ENCODE results near the gene NUP210L.
"Not testable (repeated sequence)": the region's sequence is repeated elsewhere in the genome, so short reads cannot be mapped to it uniquely, and the experiment has no call there.

NUP210L gene

DNA sequence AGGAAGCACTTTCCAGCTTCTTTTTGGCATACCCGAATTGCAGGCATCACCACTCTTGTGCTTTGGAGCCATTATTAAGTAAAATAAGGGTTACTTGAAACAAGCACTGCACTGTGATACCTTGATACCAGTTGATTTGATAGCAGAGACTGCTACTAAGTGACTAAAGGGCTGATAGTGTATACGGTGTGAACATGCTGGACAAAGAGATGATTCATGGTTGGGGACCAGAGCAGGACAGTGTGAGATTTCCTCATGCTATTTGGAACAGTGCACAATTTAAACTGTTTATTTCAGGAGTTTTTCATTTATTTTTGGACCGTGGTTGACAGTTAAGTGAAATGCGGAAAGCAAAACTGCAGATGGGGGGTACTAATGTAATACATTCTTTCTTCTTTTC lies 154.5 kb downstream of the NUP210L start:
- Histone ChIP-seq H3K4me1 (ENCODE audit: control insufficient read depth, insufficient read depth, low read depth, low read length) (peaks cover 2% of the 10 kb centered on the region), H3K4me2 (ENCODE audit: low read length, poor library complexity, severe bottlenecking) (no peak overlapping the region), H3K27ac (ENCODE audit: low read length, poor library complexity, severe bottlenecking) (no peak overlapping the region), H3K4ac (ENCODE audit: low read depth in 1 of 2, low read length in 2 of 2) (no peak overlapping the region), H3K79me1 (replicated peaks; ENCODE audit: low read length, poor library complexity, severe bottlenecking) (no peaks in the 10 kb centered on the region), H3K14ac (ENCODE audit: low read length in 2 of 2) (no peak overlapping the region), H2BK5ac (ENCODE audit: low read depth, low read length, poor library complexity, severe bottlenecking) (no peak overlapping the region), H3K4me3 (ENCODE audit: insufficient read depth in 1 of 2, low read depth in 1 of 2, low read length in 2 of 2) (no peak overlapping the region), H2AFZ (ENCODE audit: low read depth, low read length) (no peak overlapping the region), H2AK5ac (ENCODE audit: low read length, severe bottlenecking) (no peak overlapping the region), H3K23ac (ENCODE audit: low read length in 2 of 2) (no peak overlapping the region), H2BK15ac (ENCODE audit: low read depth, poor library complexity, severe bottlenecking) (no peak overlapping the region), H4K8ac (ENCODE audit: low read length) (no peak overlapping the region), H2BK120ac (ENCODE audit: low read depth, low read length) (no peak overlapping the region), H4K91ac (ENCODE audit: low read length) (no peak overlapping the region), H3K36me3 (ENCODE audit: control insufficient read depth in 1 of 2, insufficient read depth in 2 of 2, low read depth in 1 of 2, low read length in 2 of 2) (peaks cover 0 to 4% of the 10 kb centered on the region in 2 experiments), H2BK12ac (ENCODE audit: low read length in 2 of 2) (no peak overlapping the region), H3K18ac (ENCODE audit: low read depth in 1 of 2, low read length in 2 of 2) (no peak overlapping the region), H3K9me3 (ENCODE audit: control insufficient read depth, low read length) (no peaks in the 10 kb centered on the region), H3K27me3 (ENCODE audit: control insufficient read depth in 1 of 2, insufficient read depth in 1 of 2, low read length in 2 of 2) (no peaks in the 10 kb centered on the region), H3K9ac (ENCODE audit: low read length) (no peak overlapping the region)
- DNase-seq, result no peak
- 81% methylated on average over 2 of the region's 4 CpGs for WGBS

DNA sequence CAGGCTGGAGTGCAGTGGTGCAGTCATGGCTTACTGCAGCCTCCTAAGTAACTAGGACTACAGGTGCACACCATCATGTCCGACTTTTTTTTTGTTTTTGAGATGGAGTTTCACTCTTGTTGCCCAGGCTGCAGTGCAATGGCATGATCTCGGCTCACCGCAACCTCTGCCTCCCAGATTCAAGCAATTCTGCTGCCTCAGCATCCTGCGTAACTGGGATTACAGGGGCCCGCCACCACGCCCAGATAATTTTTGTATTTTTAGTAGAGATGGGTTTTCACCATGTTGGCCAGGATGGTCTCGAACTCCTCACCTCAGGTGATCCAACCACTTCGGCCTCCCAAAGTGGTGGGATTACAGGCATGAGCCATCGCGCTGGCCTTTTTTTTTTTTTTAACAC lies 158.0 kb downstream of the NUP210L start:
- not testable (repeated sequence) for H3K4me2 ChIP-seq (ENCODE audit: low read length, poor library complexity, severe bottlenecking); H3K27ac ChIP-seq (ENCODE audit: low read length, poor library complexity, severe bottlenecking); H3K4me1 ChIP-seq (ENCODE audit: control insufficient read depth, insufficient read depth, low read depth, low read length); H4K8ac ChIP-seq (ENCODE audit: low read length); H2AFZ ChIP-seq (ENCODE audit: low read depth, low read length); H3K79me1 ChIP-seq (replicated peaks; ENCODE audit: low read length, poor library complexity, severe bottlenecking); H3K4me3 ChIP-seq (ENCODE audit: insufficient read depth in 1 of 2, low read depth in 1 of 2, low read length in 2 of 2); H2BK12ac ChIP-seq (ENCODE audit: low read length in 2 of 2); DNase-seq; H2AK5ac ChIP-seq (ENCODE audit: low read length, severe bottlenecking); H3K9ac ChIP-seq (ENCODE audit: low read length); H2BK120ac ChIP-seq (ENCODE audit: low read depth, low read length); H3K4ac ChIP-seq (ENCODE audit: low read depth in 1 of 2, low read length in 2 of 2); H4K91ac ChIP-seq (ENCODE audit: low read length); H2BK15ac ChIP-seq (ENCODE audit: low read depth, poor library complexity, severe bottlenecking); H3K14ac ChIP-seq (ENCODE audit: low read length in 2 of 2); H3K9me3 ChIP-seq (ENCODE audit: control insufficient read depth, low read length); H3K23ac ChIP-seq (ENCODE audit: low read length in 2 of 2); H3K18ac ChIP-seq (ENCODE audit: low read depth in 1 of 2, low read length in 2 of 2); H3K27me3 ChIP-seq (ENCODE audit: control insufficient read depth in 1 of 2, insufficient read depth in 1 of 2, low read length in 2 of 2); H2BK5ac ChIP-seq (ENCODE audit: low read depth, low read length, poor library complexity, severe bottlenecking)
- 89% methylated on average over 7 of the region's 10 CpGs for WGBS
- peaks cover 20 to 35% of the 10 kb centered on the region in 2 experiments for H3K36me3 ChIP-seq (ENCODE audit: control insufficient read depth in 1 of 2, insufficient read depth in 2 of 2, low read depth in 1 of 2, low read length in 2 of 2)

DNA sequence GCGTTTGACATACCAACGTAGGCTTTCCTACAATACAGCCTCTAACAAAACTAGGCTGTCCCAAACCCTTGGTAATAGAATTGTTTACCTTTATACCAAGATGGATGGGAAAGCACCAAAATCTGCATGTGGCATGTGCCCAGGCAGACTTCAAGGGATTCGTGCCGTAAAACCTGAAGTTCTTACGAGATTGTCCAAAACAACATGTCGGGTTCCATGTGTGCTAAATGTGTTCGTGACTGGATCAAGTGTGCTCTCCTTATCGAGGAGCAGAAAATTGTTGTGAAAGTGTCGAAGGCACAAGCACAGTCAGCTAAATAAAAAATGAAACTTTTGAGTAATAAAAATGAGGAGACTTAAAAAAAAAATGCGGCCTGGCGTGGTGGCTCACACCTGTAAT lies 159.2 kb downstream of the NUP210L start:
- Histone ChIP-seq H3K9me3 (ENCODE audit: control insufficient read depth, low read length) (no peaks in the 10 kb centered on the region), H2BK12ac (ENCODE audit: low read length in 2 of 2) (no peak overlapping the region), H3K23ac (ENCODE audit: low read length in 2 of 2) (no peak overlapping the region), H4K91ac (ENCODE audit: low read length) (no peak overlapping the region), H4K8ac (ENCODE audit: low read length) (no peak overlapping the region), H3K27ac (ENCODE audit: low read length, poor library complexity, severe bottlenecking) (no peak overlapping the region), H3K4me1 (ENCODE audit: control insufficient read depth, insufficient read depth, low read depth, low read length) (no peaks in the 10 kb centered on the region), H2BK120ac (ENCODE audit: low read depth, low read length) (no peak overlapping the region), H3K4ac (ENCODE audit: low read depth in 1 of 2, low read length in 2 of 2) (no peak overlapping the region), H3K4me2 (ENCODE audit: low read length, poor library complexity, severe bottlenecking) (no peak overlapping the region), H2AK5ac (ENCODE audit: low read length, severe bottlenecking) (no peak overlapping the region), H2AFZ (ENCODE audit: low read depth, low read length) (no peak overlapping the region), H3K27me3 (ENCODE audit: control insufficient read depth in 1 of 2, insufficient read depth in 1 of 2, low read length in 2 of 2) (no peaks in the 10 kb centered on the region), H3K79me1 (replicated peaks; ENCODE audit: low read length, poor library complexity, severe bottlenecking) (no peaks in the 10 kb centered on the region), H3K14ac (ENCODE audit: low read length in 2 of 2) (no peak overlapping the region), H3K4me3 (ENCODE audit: insufficient read depth in 1 of 2, low read depth in 1 of 2, low read length in 2 of 2) (no peak overlapping the region), H3K18ac (ENCODE audit: low read depth in 1 of 2, low read length in 2 of 2) (no peak overlapping the region), H3K36me3 (ENCODE audit: control insufficient read depth in 1 of 2, insufficient read depth in 2 of 2, low read depth in 1 of 2, low read length in 2 of 2) (peaks cover 20 to 44% of the 10 kb centered on the region in 2 experiments), H2BK15ac (ENCODE audit: low read depth, poor library complexity, severe bottlenecking) (no peak overlapping the region), H3K9ac (ENCODE audit: low read length) (no peak overlapping the region), H2BK5ac (ENCODE audit: low read depth, low read length, poor library complexity, severe bottlenecking) (no peak overlapping the region)
- over 99% methylated on average over 11 of the region's 11 CpGs for WGBS
- DNase-seq, result no peak

DNA sequence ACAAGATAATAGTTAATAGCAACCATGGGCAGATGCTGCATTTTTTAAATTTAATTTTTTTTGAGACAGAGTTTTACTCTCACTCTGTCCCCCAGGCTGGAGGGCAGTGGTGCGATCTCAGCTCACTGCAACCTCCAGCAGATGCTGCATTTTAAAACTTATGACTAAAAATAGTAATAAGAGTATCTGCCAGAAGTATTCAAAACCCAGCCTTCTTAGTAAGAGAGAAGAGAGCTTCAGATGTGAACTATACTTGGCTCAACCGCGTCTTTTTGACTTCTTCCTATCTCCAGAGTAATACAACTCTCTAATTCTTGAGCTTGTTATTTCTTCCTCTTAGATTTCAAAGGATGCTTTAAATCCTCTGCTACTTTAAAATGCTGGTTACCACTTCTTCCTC lies 159.7 kb downstream of the NUP210L start:
- Histone ChIP-seq H3K36me3 (ENCODE audit: control insufficient read depth in 1 of 2, insufficient read depth in 2 of 2, low read depth in 1 of 2, low read length in 2 of 2) (peaks cover 20 to 44% of the 10 kb centered on the region in 2 experiments), H3K9ac (ENCODE audit: low read length) (no peak overlapping the region), H2BK12ac (ENCODE audit: low read length in 2 of 2) (no peak overlapping the region), H3K4me1 (ENCODE audit: control insufficient read depth, insufficient read depth, low read depth, low read length) (no peaks in the 10 kb centered on the region), H4K91ac (ENCODE audit: low read length) (no peak overlapping the region), H3K14ac (ENCODE audit: low read length in 2 of 2) (no peak overlapping the region), H3K4me3 (ENCODE audit: insufficient read depth in 1 of 2, low read depth in 1 of 2, low read length in 2 of 2) (no peak overlapping the region), H2BK5ac (ENCODE audit: low read depth, low read length, poor library complexity, severe bottlenecking) (no peak overlapping the region), H3K4me2 (ENCODE audit: low read length, poor library complexity, severe bottlenecking) (no peak overlapping the region), H3K27me3 (ENCODE audit: control insufficient read depth in 1 of 2, insufficient read depth in 1 of 2, low read length in 2 of 2) (no peaks in the 10 kb centered on the region), H3K4ac (ENCODE audit: low read depth in 1 of 2, low read length in 2 of 2) (no peak overlapping the region), H4K8ac (ENCODE audit: low read length) (no peak overlapping the region), H3K18ac (ENCODE audit: low read depth in 1 of 2, low read length in 2 of 2) (no peak overlapping the region), H2BK15ac (ENCODE audit: low read depth, poor library complexity, severe bottlenecking) (no peak overlapping the region), H2AFZ (ENCODE audit: low read depth, low read length) (no peak overlapping the region), H3K23ac (ENCODE audit: low read length in 2 of 2) (no peak overlapping the region), H3K27ac (ENCODE audit: low read length, poor library complexity, severe bottlenecking) (no peak overlapping the region), H2BK120ac (ENCODE audit: low read depth, low read length) (no peak overlapping the region), H3K9me3 (ENCODE audit: control insufficient read depth, low read length) (no peaks in the 10 kb centered on the region), H2AK5ac (ENCODE audit: low read length, severe bottlenecking) (no peak overlapping the region), H3K79me1 (replicated peaks; ENCODE audit: low read length, poor library complexity, severe bottlenecking) (no peaks in the 10 kb centered on the region)
- 100% methylated on average over 2 of the region's 3 CpGs for WGBS
- no peak for DNase-seq

Measured in mesenchymal stem cell (in vitro differentiated cells and primary cell).